ENCODE measurements around the gene STUB1.

The STUB1 gene

DNA sequence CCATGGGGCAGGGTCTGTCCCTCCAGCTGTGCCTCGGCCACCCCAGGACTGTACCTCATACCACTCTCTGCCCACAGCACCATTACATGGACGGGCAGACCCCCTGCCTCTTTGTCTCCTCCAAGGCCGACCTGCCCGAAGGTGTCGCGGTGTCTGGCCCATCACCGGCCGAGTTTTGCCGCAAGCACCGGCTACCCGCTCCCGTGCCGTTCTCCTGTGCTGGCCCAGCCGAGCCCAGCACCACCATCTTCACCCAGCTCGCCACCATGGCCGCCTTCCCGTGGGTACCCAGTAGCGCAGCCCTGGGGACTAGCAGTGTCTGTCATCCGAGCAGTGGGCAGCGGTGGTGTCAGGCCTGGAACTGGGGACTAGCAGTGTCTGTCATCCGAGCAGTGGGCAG lies 7.4 kb upstream of the STUB1 start:
- no peak overlapping the region for H3K4me3 ChIP-seq (ENCODE audit: low read depth, low read length, poor library complexity, severe bottlenecking)
- TF ChIP-seq EZH2 (IDR thresholded peaks at IDR 0.05; ENCODE audit: borderline replicate concordance, low read length) = no peak
- no peak for TF ChIP-seq CTCF (IDR thresholded peaks at IDR 0.05; ENCODE audit: low read length)
- no peaks in the 10 kb centered on the region for H4K20me1 ChIP-seq (ENCODE audit: insufficient read depth, low read length)
- peaks cover 51% of the 10 kb centered on the region for H3K36me3 ChIP-seq (ENCODE audit: insufficient read depth, low read length)
- no peak overlapping the region for H2AFZ ChIP-seq (ENCODE audit: low read length)
- H3F3A ChIP-seq (ENCODE audit: insufficient read depth, low read length) = no peaks in the 10 kb centered on the region
- H3K79me2 ChIP-seq (ENCODE audit: insufficient read depth, low read length) = no peaks in the 10 kb centered on the region
- peaks cover 20% of the 10 kb centered on the region for H3K4me1 ChIP-seq (ENCODE audit: insufficient read depth, low read length, severe bottlenecking)
- H3K27ac ChIP-seq (ENCODE audit: low read depth, low read length, poor library complexity, severe bottlenecking) = no peak overlapping the region
- no peaks in the 10 kb centered on the region for H3K9me2 ChIP-seq (ENCODE audit: low read depth, low read length)
- no peaks in the 10 kb centered on the region for H3K27me3 ChIP-seq (ENCODE audit: insufficient read depth, low read length)
- no peaks in the 10 kb centered on the region for H3K9me3 ChIP-seq (ENCODE audit: low read length)
- H3K4me2 ChIP-seq (ENCODE audit: low read length) = no peak overlapping the region
- no peak overlapping the region for H3K9ac ChIP-seq (ENCODE audit: low read length)

DNA sequence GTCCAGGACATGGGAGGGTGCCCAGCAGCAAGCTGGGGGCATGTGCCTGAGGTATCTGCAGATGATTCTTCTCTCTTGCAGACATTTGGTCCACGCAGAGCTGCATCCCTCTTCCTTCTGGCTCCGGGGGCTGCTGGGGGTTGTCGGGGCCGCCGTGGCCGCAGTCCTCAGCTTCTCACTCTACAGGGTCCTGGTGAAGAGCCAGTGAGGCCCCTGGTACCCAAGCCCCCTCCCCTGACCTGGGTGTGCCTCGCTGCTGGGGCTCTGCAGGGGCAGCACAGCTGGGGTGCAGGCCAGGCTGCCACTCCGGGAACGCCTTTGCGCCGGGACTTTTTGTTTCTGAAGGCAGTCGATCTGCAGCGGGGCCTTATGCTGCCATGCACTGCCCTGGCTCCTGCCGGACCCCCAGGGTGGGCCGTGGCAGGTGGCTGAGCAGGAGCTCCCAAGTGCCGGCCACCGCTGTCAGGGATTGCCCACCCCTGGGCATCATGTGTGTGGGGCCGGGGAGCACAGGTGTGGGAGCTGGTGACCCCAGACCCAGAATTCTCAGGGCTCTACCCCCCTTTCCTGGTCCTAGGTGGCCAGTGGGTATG lies 6.7 kb upstream of the STUB1 start:
- H3K9me2 ChIP-seq (ENCODE audit: low read depth, low read length) = no peaks in the 10 kb centered on the region
- H3K4me2 ChIP-seq (ENCODE audit: low read length) = no peak overlapping the region
- H3K4me3 ChIP-seq (ENCODE audit: low read depth, low read length, poor library complexity, severe bottlenecking) = no peak overlapping the region
- H3K4me1 ChIP-seq (ENCODE audit: insufficient read depth, low read length, severe bottlenecking) = peaks cover 20% of the 10 kb centered on the region
- no peak for TF ChIP-seq CTCF (IDR thresholded peaks at IDR 0.05; ENCODE audit: low read length)
- no peak for TF ChIP-seq EZH2 (IDR thresholded peaks at IDR 0.05; ENCODE audit: borderline replicate concordance, low read length)
- H3K79me2 ChIP-seq (ENCODE audit: insufficient read depth, low read length) = no peaks in the 10 kb centered on the region
- H3K9me3 ChIP-seq (ENCODE audit: low read length) = no peaks in the 10 kb centered on the region
- H3K36me3 ChIP-seq (ENCODE audit: insufficient read depth, low read length) = peaks cover 51% of the 10 kb centered on the region
- no peaks in the 10 kb centered on the region for H4K20me1 ChIP-seq (ENCODE audit: insufficient read depth, low read length)
- H3F3A ChIP-seq (ENCODE audit: insufficient read depth, low read length) = no peaks in the 10 kb centered on the region
- H3K9ac ChIP-seq (ENCODE audit: low read length) = no peak overlapping the region
- no peak overlapping the region for H2AFZ ChIP-seq (ENCODE audit: low read length)
- no peak overlapping the region for H3K27ac ChIP-seq (ENCODE audit: low read depth, low read length, poor library complexity, severe bottlenecking)
- H3K27me3 ChIP-seq (ENCODE audit: insufficient read depth, low read length) = no peaks in the 10 kb centered on the region

DNA sequence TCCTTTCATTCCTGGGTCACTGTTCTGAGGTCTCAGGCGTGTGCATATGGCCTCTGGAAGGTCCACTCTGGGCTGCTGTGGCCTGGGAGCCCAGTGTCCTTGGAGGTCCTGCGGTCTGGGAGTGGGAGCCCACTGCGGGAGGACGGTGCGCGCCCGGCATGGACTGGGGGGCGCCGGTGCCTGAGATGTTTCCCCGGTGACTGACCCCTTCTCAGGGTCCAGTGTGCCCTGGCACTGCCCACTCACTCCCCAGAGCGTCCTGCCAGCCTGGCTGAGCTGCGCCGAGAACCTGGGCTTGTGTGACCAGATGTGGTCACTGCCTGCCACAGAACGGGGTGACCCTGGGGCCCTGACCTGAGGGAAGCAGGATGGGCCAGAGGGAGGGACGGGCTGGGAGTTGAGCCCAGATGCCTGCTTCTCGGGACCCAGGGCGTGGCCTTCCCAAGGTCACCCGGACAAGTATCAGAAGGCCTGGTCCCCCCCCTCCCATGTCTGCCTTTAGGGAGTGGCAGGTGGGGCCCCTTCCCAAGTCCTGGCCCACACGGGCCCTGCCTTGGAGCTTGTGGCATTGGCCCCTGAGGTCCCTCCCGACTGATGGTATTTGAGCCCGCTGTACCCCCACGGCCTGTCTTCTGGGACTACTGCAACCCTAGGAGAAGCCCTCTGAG lies 5.9 kb upstream of the STUB1 start:
- Histone ChIP-seq H3K27me3 (ENCODE audit: insufficient read depth, low read length) (no peaks in the 10 kb centered on the region), H3K9ac (ENCODE audit: low read length) (no peak overlapping the region), H3K36me3 (ENCODE audit: insufficient read depth, low read length) (peaks cover 51% of the 10 kb centered on the region), H3K4me1 (ENCODE audit: insufficient read depth, low read length, severe bottlenecking) (peaks cover 13% of the 10 kb centered on the region), H3K27ac (ENCODE audit: low read depth, low read length, poor library complexity, severe bottlenecking) (no peak overlapping the region), H4K20me1 (ENCODE audit: insufficient read depth, low read length) (no peaks in the 10 kb centered on the region), H3K9me3 (ENCODE audit: low read length) (no peaks in the 10 kb centered on the region), H2AFZ (ENCODE audit: low read length) (no peak overlapping the region), H3K9me2 (ENCODE audit: low read depth, low read length) (no peaks in the 10 kb centered on the region), H3K4me2 (ENCODE audit: low read length) (no peak overlapping the region), H3K79me2 (ENCODE audit: insufficient read depth, low read length) (no peaks in the 10 kb centered on the region), H3F3A (ENCODE audit: insufficient read depth, low read length) (no peaks in the 10 kb centered on the region), H3K4me3 (ENCODE audit: low read depth, low read length, poor library complexity, severe bottlenecking) (no peak overlapping the region)
- TF ChIP-seq CTCF (IDR thresholded peaks at IDR 0.05; ENCODE audit: low read length) (no peak), EZH2 (IDR thresholded peaks at IDR 0.05; ENCODE audit: borderline replicate concordance, low read length) (no peak)

Data from OCI-LY1 (cell line).